Measurements from ENCODE around the gene SLC10A7.

DNA sequence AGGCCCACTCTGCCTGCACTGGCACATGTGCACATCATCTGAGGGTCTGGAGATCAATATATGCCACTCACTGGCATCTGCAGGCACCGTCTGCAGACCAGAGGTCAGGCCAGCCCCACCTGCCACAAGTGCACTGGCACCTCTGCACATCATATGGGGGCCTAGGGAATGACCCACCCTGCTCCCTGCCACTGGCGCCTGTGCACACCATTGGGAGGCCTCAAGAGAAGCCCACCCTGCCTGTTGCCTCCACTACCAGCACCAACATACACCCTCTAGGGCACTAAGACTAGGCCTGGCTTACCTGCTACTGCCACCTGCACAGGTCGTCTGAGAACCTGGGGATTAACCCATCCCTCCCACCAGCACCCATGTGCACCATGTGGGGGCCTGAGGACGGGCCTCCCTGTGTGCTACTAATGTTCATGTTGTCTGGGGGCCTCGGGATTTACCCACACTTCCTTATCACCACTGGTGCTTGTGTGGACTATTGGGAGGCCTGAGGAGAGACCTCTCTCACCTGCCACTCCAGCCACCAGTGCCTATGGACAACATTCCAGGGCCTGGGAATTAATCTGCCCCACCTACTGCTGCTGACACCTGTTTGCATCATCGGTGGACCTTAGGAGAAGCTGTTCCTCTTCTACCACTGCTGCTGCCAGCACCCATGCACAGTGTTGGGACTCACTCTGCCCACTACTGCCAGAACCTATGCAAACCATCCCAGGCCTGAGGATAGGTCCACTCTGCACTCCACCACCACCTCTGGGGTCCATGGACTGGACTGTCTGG is 193.7 kb downstream of the SLC10A7 start:
- TF ChIP-seq POLR2AphosphoS5 (IDR thresholded peaks at IDR 0.05), result no peak
- TF ChIP-seq, protein P1, sequence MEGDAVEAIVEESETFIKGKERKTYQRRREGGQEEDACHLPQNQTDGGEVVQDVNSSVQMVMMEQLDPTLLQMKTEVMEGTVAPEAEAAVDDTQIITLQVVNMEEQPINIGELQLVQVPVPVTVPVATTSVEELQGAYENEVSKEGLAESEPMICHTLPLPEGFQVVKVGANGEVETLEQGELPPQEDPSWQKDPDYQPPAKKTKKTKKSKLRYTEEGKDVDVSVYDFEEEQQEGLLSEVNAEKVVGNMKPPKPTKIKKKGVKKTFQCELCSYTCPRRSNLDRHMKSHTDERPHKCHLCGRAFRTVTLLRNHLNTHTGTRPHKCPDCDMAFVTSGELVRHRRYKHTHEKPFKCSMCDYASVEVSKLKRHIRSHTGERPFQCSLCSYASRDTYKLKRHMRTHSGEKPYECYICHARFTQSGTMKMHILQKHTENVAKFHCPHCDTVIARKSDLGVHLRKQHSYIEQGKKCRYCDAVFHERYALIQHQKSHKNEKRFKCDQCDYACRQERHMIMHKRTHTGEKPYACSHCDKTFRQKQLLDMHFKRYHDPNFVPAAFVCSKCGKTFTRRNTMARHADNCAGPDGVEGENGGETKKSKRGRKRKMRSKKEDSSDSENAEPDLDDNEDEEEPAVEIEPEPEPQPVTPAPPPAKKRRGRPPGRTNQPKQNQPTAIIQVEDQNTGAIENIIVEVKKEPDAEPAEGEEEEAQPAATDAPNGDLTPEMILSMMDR (IDR thresholded peaks at IDR 0.05), result no peak
- TF ChIP-seq POLR2A (IDR thresholded peaks at IDR 0.05), result no peak
- no peak for TF ChIP-seq EP300 (IDR thresholded peaks at IDR 0.05; ENCODE audit: low read depth)
